Colon (tissue), 2 donors: Measurements from ENCODE around the gene PPP1R36.
"Not testable (repeated sequence)": the region's sequence is repeated elsewhere in the genome, so short reads cannot be mapped to it uniquely, and the experiment has no call there.

Experiments used
- FAIRE-seq: peaks from 2 replicates; lab custom pipeline; 2012; peaks lifted over from hg19 to GRCh38; lab: Jason Lieb, UNC
- donor health status: control.
- donor health status: control.

PPP1R36 gene

GRCh38 chr14:64520699-64521098 lies 29.1 kb upstream of the PPP1R36 start:
- FAIRE-seq: no peak

GRCh38 chr14:64522591-64523355 lies 27.0 kb upstream of the PPP1R36 start:
- no peak for FAIRE-seq

GRCh38 chr14:64525354-64525753 lies 24.4 kb upstream of the PPP1R36 start:
- FAIRE-seq: no peak

DNA sequence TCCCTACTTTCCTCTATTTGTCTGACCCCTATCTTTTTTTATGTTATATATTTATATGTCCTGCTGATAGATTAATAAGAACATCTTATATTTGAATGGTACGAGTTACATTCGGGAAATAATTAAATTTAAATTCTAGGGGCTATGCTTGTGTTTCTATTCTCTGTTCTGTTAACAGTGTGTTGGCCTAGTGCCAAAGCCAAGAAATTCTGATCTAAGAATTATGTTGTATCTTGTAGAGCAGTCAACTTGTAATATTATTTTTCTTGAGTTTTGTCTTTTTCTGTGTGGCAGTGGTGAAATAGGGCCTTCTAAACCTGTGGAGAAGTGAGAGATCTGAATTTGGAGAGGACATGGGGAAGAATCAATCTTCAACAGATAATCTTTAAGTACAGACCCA lies 18.2 kb upstream of the PPP1R36 start:
- no peak for FAIRE-seq

- no peak for FAIRE-seq
These were observed 13.1 kb upstream of the PPP1R36 start for GRCh38 chr14:64536488-64537245.

DNA sequence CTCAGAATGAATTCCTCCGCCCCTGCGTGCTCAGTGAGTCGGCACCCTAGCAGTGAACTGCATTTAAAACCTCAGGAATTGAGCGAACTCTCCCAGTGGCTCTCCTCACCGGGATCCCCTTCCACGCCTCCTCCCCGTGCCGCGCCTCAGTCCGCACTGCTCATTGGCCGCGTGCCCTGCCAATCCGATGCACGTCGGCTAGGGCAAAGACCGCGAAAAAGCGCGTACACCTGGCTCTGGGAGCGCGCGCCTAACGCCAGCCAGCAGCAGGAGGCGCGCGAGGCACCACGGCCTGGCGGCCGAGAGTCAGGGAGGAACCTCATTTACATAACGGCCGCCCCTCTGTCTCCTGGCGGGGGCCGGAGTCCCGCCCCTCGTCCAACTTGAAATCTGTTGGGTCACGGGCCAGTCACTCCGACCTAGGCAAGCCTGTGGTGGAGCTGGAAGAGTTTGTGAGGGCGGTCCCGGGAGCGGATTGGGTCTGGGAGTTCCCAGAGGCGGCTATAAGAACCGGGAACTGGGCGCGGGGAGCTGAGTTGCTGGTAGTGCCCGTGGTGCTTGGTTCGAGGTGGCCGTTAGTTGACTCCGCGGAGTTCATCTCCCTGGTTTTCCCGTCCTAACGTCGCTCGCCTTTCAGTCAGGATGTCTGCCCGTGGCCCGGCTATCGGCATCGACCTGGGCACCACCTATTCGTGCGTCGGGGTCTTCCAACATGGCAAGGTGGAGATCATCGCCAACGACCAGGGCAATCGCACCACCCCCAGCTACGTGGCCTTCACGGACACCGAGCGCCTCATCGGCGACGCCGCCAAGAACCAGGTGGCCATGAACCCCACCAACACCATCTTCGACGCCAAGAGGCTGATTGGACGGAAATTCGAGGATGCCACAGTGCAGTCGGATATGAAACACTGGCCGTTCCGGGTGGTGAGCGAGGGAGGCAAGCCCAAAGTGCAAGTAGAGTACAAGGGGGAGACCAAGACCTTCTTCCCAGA lies 9.3 kb upstream of the PPP1R36 start, which contains the start of gene HSPA2:
TSS of gene HSPA2 (plus strand) at position 534 of the 995 bp plus-strand sequence. CDS start at position 643, 109 bp downstream.
- peak; percentile 89 for FAIRE-seq

- FAIRE-seq: no peak
These were observed 8.3 kb upstream of the PPP1R36 start for GRCh38 chr14:64541261-64541971.

DNA sequence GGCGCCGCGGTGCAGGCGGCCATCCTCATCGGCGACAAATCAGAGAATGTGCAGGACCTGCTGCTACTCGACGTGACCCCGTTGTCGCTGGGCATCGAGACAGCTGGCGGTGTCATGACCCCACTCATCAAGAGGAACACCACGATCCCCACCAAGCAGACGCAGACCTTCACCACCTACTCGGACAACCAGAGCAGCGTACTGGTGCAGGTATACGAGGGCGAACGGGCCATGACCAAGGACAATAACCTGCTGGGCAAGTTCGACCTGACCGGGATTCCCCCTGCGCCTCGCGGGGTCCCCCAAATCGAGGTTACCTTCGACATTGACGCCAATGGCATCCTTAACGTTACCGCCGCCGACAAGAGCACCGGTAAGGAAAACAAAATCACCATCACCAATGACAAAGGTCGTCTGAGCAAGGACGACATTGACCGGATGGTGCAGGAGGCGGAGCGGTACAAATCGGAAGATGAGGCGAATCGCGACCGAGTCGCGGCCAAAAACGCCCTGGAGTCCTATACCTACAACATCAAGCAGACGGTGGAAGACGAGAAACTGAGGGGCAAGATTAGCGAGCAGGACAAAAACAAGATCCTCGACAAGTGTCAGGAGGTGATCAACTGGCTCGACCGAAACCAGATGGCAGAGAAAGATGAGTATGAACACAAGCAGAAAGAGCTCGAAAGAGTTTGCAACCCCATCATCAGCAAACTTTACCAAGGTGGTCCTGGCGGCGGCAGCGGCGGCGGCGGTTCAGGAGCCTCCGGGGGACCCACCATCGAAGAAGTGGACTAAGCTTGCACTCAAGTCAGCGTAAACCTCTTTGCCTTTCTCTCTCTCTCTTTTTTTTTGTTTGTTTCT lies 7.6 kb upstream of the PPP1R36 start:
- FAIRE-seq: no peak

DNA sequence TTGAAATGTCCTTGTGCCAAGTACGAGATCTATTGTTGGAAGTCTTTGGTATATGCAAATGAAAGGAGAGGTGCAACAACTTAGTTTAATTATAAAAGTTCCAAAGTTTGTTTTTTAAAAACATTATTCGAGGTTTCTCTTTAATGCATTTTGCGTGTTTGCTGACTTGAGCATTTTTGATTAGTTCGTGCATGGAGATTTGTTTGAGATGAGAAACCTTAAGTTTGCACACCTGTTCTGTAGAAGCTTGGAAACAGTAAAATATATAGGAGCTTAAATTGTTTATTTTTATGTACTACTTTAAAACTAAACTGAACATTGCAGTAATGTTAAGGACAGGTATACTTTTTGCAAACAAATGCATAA lies 6.9 kb upstream of the PPP1R36 start:
- no peak for FAIRE-seq

GRCh38 chr14:64544607-64545312 lies 5.0 kb upstream of the PPP1R36 start:
- FAIRE-seq: no peak

DNA sequence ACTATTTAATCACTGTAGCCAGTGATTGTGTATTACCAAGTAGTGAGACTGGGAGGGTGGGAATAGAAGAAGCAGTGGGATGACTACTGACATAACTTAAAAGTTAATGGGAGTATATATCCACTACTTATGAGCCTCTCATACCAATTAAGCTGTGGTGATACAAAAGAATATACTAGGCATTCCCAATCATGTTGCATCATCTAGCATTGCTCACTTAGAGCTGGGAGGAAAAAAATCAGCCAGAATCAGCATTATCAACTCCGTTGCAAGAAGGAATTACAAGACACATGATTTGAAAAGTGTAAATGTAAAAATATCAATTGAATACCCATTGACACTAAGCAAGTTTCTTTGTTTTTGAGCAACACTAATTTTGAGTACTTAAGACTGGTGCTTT lies 745 bp upstream of the PPP1R36 start:
- no peak for FAIRE-seq

GRCh38 chr14:64550621-64551333 lies 1.0 kb downstream of the PPP1R36 start:
- FAIRE-seq: no peak

DNA sequence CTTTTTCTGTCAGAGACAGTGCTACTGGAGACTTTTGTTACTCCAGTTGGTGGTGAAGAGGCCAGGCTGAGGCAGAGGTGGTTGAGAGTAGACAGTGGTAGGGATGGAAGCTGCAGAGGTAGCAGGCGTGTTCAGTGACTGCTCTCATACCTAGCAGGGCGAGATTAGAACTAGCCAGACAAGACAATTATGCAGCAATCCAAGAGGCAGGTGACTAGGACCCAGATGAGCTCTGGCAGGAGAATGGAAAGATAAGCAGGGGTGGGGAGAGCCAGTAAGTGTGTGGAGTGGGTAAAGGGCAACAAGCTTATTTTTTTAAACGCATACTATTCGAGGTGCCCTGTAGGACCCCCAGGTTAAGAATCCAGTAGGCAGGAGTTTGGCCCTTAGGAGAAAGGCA lies 4.8 kb downstream of the PPP1R36 start:
- FAIRE-seq: no peak

- no peak for FAIRE-seq
These were observed 6.8 kb downstream of the PPP1R36 start for GRCh38 chr14:64556526-64556925.

DNA sequence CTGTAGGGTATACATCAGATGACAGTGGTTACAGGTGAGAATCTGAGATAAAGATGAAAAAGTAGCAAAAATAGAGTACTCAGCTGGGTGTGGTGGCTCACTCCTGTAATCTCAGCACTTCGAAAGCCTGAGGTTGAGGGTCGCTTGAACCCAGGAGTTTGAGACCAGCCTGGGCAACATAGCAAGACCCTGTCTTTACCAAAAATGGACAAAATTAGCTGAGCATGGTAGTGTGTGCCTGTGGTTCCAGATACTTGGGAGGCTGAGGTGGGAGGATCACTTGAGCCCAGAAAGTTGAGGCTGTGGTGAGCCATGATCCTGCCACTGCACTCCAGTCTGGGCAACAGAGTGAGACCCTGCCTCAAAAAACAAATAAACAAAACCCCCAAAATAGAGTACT lies 8.5 kb downstream of the PPP1R36 start:
- not testable (repeated sequence) for FAIRE-seq

GRCh38 chr14:64561631-64562030 lies 11.9 kb downstream of the PPP1R36 start:
- no peak for FAIRE-seq

DNA sequence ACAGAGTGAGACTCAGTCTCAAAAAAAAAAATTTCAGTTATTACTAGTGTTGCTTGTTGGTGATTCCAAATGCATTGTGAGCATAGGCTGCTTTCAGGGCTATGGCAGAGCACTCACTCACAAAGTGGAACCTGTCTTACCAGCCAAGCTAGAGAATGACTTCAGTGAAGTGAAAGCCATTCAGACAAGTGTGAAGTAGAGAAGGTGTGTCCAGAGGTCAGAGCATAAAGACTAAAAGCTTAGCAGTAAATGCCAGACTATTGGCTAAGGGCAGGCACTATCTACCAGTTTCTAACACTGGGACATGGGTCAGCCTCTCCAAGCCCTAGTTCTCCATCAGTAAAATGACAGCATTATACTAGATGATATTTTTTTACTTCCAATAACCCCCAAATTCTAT lies 12.7 kb downstream of the PPP1R36 start:
- FAIRE-seq: no peak

DNA sequence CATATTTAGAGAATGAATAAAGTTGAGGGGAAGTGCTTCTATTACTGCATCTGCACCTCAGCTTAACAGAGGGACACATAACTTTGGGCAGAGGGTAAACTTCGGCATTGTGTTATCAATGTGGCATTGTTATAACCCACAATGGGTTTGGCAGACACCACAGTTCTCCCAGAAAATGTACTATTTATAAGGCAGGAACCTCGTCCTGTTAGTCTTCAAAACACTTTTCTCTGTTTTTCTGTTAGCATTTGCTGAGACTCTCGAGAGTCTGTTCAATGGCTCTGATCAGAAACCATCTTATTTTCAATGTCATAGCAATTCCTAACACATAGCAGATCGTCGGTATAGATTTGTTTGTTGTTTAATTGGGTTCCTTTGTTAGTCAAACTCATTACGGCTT lies 13.9 kb downstream of the PPP1R36 start:
- no peak for FAIRE-seq

GRCh38 chr14:64566651-64567122 lies 16.9 kb downstream of the PPP1R36 start:
- no peak for FAIRE-seq
